Measurements from ENCODE around the gene FGF18. TPM values are rescaled to one million over a fixed set of nuclear protein-coding genes. Genes with fewer than 3 reads are reported as not detected.

Gene FGF18
- total and polyA plus RNA-seq, 9 of the 15 experiments (the other 6 are each of a cell fraction or from before 2014, with no cell fraction given) = 0.05 to 0.18 (median 0.11) TPM; not detected in 6

- Histone ChIP-seq H3K9me3 (replicated peaks; ENCODE audit: control insufficient read depth, insufficient read depth, low read depth, low read length) (no peaks in the 10 kb centered on the region), H3K36me3 (ENCODE audit: control insufficient read depth, insufficient read depth, low read length) (no peaks in the 10 kb centered on the region), H4K20me1 (replicated peaks; ENCODE audit: control insufficient read depth, insufficient read depth, low read length) (peaks cover 5% of the 10 kb centered on the region; the same call in 1 of the 2 replicates), H3K4me1 (replicated peaks in 1 of 2; ENCODE audit: control insufficient read depth in 2 of 2, insufficient read depth in 2 of 2, low read length in 2 of 2) (peaks cover 9 to 19% of the 10 kb centered on the region in 2 experiments; a peak in 3 of 5 replicates), H3K9me1 (ENCODE audit: control insufficient read depth, insufficient read depth, low read length) (no peaks in the 10 kb centered on the region), H3K79me2 (ENCODE audit: control insufficient read depth, insufficient read depth, low read length) (no peaks in the 10 kb centered on the region), H3K27ac (ENCODE audit: extremely low read depth, low read depth, low read length) (no peak overlapping the region), H3K4me3 (no peak overlapping the region), H3K27me3 (ENCODE audit: control insufficient read depth in 2 of 2, insufficient read depth in 2 of 2, low read length in 2 of 2) (no peaks in the 10 kb centered on the region), H3K4me2 (ENCODE audit: insufficient read depth, low read length) (no peak overlapping the region), H2AFZ (ENCODE audit: low read depth, low read length) (no peak overlapping the region), H3K9ac (ENCODE audit: insufficient read depth in 1 of 2, low read depth in 2 of 2, low read length in 2 of 2) (no peak overlapping the region)
- intact Hi-C loops (cut with micrococcal nuclease) (loop anchor here (2.0 to 5.0 kb wide), 5 partner anchors 62 to 632 kb away; no protein-coding TSS in a partner anchor), in situ Hi-C loops (cut with MboI) (loop anchor here (5.0 to 10.0 kb wide), 3 partner anchors 487 to 635 kb away; no protein-coding TSS in a partner anchor)
- FAIRE-seq = no peak
- 73% methylated on average over 63 of the region's 95 CpGs for WGBS (ENCODE audit: insufficient coverage, low coverage, missing lambda C conversion rate)
- DNase-seq (ENCODE audit: extremely low read depth in 1 of 4, low spot score in 3 of 4) = no peak
- no TSS peak for BruUV-seq (replicated peaks)
- TF ChIP-seq THRA (IDR thresholded peaks at IDR 0.05) (no peak), POLR3A (IDR thresholded peaks at IDR 0.05; ENCODE audit: borderline replicate concordance, extremely low read depth, insufficient read depth, insufficient read length) (no peak), E2F6 (IDR thresholded peaks at IDR 0.05; ENCODE audit: borderline replicate concordance in 1 of 2, extremely low read depth in 1 of 2, insufficient read depth in 1 of 2, insufficient read length in 1 of 2, low read depth in 1 of 2, low read length in 1 of 2, poor library complexity in 1 of 2, severe bottlenecking in 1 of 2) (peak in 1 of 2 experiments; percentile 15), ZNF24 (IDR thresholded peaks at IDR 0.05) (no peak)
- no peak for ATAC-seq
- ChIA-PET POLR2A (interaction anchor here (0.6 to 1.0 kb wide), 4 partner anchors 8 to 226 kb away, joined by 3 read pairs; partner anchors contain the start of gene NPM1), CTCF (ENCODE audit: low intra/inter-chr PET ratio) (interaction anchor here (1.8 kb wide), 1 partner anchor 488 kb away, joined by 15 read pairs; no protein-coding TSS in a partner anchor)
These were observed 412 bp downstream of the FGF18 start for GRCh38 chr5:171419688-171420430.
